Panc1 (cell line): Measurements from ENCODE around the gene NPTX1.

ENCODE experiments used
- POLR2AphosphoS5 ChIP-seq: IDR thresholded peaks from 2 replicates; pipeline ENCODE4 v1.6.1; 2012; ENCODE audit warnings: mild to moderate bottlenecking, low read depth, low read length, moderate library complexity
- TCF7L2 ChIP-seq: IDR thresholded peaks from 2 replicates; pipeline ENCODE4 v1.6.1; 2011; ENCODE audit warnings: mild to moderate bottlenecking, low read depth, low read length, inconsistent platforms
- TF ChIP-seq, protein P1 (sequence below): fragments of 450-650 bp; IDR thresholded peaks from 2 replicates; pipeline ENCODE4 v1.5.1; 2017; ENCODE audit warnings: mild to moderate bottlenecking
- TF ChIP-seq, protein P2 (sequence below), 2 experiments: IDR thresholded peaks; 2 replicates each; pipeline ENCODE4 v1.6.1; 2011 to 2012; ENCODE audit warnings: low read depth in 2 of 2, control low read depth in 1 of 2, low read length in 1 of 2, mild to moderate bottlenecking in 1 of 2, moderate library complexity in 1 of 2; ENCODE audit not compliant: insufficient read depth in 1 of 2

GRCh38 chr17:80487511-80487910 lies 11.1 kb upstream of the NPTX1 start:
- TF ChIP-seq, protein P1, sequence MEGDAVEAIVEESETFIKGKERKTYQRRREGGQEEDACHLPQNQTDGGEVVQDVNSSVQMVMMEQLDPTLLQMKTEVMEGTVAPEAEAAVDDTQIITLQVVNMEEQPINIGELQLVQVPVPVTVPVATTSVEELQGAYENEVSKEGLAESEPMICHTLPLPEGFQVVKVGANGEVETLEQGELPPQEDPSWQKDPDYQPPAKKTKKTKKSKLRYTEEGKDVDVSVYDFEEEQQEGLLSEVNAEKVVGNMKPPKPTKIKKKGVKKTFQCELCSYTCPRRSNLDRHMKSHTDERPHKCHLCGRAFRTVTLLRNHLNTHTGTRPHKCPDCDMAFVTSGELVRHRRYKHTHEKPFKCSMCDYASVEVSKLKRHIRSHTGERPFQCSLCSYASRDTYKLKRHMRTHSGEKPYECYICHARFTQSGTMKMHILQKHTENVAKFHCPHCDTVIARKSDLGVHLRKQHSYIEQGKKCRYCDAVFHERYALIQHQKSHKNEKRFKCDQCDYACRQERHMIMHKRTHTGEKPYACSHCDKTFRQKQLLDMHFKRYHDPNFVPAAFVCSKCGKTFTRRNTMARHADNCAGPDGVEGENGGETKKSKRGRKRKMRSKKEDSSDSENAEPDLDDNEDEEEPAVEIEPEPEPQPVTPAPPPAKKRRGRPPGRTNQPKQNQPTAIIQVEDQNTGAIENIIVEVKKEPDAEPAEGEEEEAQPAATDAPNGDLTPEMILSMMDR: no peak
- TF ChIP-seq POLR2AphosphoS5 (no peak), TCF7L2 (no peak)
- TF ChIP-seq, protein P2, sequence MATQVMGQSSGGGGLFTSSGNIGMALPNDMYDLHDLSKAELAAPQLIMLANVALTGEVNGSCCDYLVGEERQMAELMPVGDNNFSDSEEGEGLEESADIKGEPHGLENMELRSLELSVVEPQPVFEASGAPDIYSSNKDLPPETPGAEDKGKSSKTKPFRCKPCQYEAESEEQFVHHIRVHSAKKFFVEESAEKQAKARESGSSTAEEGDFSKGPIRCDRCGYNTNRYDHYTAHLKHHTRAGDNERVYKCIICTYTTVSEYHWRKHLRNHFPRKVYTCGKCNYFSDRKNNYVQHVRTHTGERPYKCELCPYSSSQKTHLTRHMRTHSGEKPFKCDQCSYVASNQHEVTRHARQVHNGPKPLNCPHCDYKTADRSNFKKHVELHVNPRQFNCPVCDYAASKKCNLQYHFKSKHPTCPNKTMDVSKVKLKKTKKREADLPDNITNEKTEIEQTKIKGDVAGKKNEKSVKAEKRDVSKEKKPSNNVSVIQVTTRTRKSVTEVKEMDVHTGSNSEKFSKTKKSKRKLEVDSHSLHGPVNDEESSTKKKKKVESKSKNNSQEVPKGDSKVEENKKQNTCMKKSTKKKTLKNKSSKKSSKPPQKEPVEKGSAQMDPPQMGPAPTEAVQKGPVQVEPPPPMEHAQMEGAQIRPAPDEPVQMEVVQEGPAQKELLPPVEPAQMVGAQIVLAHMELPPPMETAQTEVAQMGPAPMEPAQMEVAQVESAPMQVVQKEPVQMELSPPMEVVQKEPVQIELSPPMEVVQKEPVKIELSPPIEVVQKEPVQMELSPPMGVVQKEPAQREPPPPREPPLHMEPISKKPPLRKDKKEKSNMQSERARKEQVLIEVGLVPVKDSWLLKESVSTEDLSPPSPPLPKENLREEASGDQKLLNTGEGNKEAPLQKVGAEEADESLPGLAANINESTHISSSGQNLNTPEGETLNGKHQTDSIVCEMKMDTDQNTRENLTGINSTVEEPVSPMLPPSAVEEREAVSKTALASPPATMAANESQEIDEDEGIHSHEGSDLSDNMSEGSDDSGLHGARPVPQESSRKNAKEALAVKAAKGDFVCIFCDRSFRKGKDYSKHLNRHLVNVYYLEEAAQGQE (IDR thresholded peaks at IDR 0.05; ENCODE audit: insufficient read depth in 1 of 2, low read depth in 2 of 2, low read length in 1 of 2): no peak
